Spinal cord (tissue), 10 donors: ENCODE measurements around the gene DNAH8. TPM values are rescaled to one million over a fixed set of nuclear protein-coding genes. Genes with fewer than 3 reads are reported as not detected.

ENCODE experiments used
- DNase-seq, 6 donors: peaks; one replicate each; pipeline versions ENCODE4 v3.0.0 to v3.0.0-alpha.2; 2013 to 2015; ENCODE audit warnings: low spot score in 6 of 6, low read depth in 4 of 6
- H3K27ac ChIP-seq: one replicate; pipeline ENCODE4 v1.5.1; 2013; ENCODE audit warnings: low read depth, low read length, control low read depth
- H3K27me3 ChIP-seq: one replicate; pipeline ENCODE4 v1.6.1; 2013; ENCODE audit warnings: low read length; ENCODE audit not compliant: control insufficient read depth, insufficient read depth
- H3K36me3 ChIP-seq: one replicate; pipeline ENCODE4 v1.6.1; 2013; ENCODE audit warnings: low read length; ENCODE audit not compliant: control insufficient read depth, insufficient read depth
- H3K4me1 ChIP-seq: one replicate; pipeline ENCODE4 v1.6.1; 2013; ENCODE audit warnings: low read length; ENCODE audit not compliant: control insufficient read depth, insufficient read depth
- H3K4me3 ChIP-seq: one replicate; pipeline ENCODE4 v1.5.1; 2013; ENCODE audit warnings: low read depth, low read length, control low read depth
- H3K9me3 ChIP-seq: one replicate; pipeline ENCODE4 v1.6.1; 2013; ENCODE audit warnings: low read length; ENCODE audit not compliant: control insufficient read depth, insufficient read depth
- WGBS: methylation state at CpG from one replicate; pipeline ENCODE4 v1.1.5; 2013; ENCODE audit warnings: missing lambda C conversion rate; ENCODE audit not compliant: insufficient coverage; 5-methylcytosine and 5-hydroxymethylcytosine counted together
- polyA plus RNA-seq, 2 donors: library from polyadenylated mRNA; unstranded; fragments of 120-200 nt; gene quantifications; one replicate each; pipeline ENCODE4 v1.2.1, GENCODE V29; 2013; ENCODE audit not compliant: insufficient read length in 2 of 2
- total RNA-seq, 2 donors: library from RNA; depleted of rRNA in 1 of 2; stranded (reverse); fragments of 120-200 nt in 1 of 2; fragments of >200 nt in 1 of 2; gene quantifications; one replicate each; pipeline versions ENCODE4 v1.2.3 to v1.2.4, GENCODE V29; 2013 to 2014
- donor health status: healthy.

Gene DNAH8
- total and polyA plus RNA-seq, 4 donors, result 0.03 to 0.17 (median 0.08) TPM

DNA sequence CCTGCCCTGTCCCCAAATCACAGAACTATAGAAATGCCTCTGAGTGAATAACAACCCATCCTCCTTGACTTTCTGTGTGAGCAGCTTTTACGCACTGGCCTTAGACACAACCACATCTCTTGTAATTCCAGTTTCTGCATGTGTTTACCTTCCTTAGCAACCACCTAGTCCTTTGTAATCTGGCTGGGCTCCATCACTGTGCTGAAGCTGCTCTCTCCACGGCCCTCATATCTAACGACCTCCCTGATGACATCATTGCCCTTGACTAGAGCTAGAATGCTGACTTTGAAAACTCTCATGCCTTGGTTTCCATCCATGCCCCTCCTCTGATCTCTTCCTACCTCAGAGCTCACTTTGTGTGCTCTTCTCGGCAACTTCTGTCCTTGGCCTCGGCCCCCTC, 303.0 kb downstream of the DNAH8 start:
- 77% methylated on average over 5 of the region's 5 CpGs for WGBS
- Histone ChIP-seq H3K27me3 (no peaks in the 10 kb centered on the region), H3K4me3 (no peak overlapping the region), H3K27ac (no peak overlapping the region), H3K4me1 (no peaks in the 10 kb centered on the region), H3K36me3 (no peaks in the 10 kb centered on the region), H3K9me3 (no peaks in the 10 kb centered on the region)
- DNase-seq, result no peak

DNA sequence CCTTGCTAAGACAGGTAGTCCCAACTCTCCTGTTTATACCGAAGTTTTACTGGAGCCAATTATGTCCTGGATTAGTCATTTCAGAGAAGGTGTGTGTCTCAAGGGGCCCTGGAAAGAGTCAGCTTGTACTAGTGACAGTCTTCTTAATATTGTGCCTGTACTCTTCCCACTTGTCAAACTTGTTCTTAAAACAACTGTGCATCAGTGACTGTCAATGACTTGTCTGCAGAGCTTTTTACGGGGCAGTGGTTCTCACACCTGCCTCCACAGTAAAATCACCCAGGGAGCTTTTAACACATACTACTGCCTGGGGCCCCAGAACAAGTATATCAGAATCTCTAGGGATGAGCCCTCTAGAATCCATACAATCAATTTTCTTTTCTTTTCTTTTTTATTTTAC, 305.0 kb downstream of the DNAH8 start:
- WGBS, result 83% methylated on average over 2 of the region's 2 CpGs
- no peak for DNase-seq
- H3K27ac ChIP-seq, result no peak overlapping the region
- H3K27me3 ChIP-seq, result no peaks in the 10 kb centered on the region
- no peaks in the 10 kb centered on the region for H3K36me3 ChIP-seq
- no peak overlapping the region for H3K4me3 ChIP-seq
- H3K4me1 ChIP-seq, result no peaks in the 10 kb centered on the region
- H3K9me3 ChIP-seq, result no peaks in the 10 kb centered on the region

DNA sequence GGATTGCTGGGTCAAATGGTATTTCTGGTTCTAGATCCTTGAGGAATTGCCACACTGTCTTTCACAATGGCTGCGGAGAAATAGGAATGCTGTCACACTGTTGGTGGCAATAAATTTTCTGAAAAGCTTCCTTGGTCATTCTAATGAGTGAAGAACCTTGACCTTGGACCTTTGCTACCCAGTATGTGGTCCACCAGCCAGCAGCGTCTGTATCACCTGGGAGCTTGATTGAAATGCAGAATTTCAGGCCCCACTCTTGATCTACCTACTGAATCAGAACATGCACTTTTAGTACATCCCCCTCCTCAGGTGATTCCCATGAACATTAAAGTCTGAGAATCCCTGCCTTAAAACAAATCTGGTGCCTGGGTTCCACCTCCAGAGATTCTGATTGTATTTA, 305.9 kb downstream of the DNAH8 start:
- H3K4me1 ChIP-seq, result no peaks in the 10 kb centered on the region
- DNase-seq, result no peak
- WGBS, result 58% methylated on average over 2 of the region's 2 CpGs
- no peak overlapping the region for H3K4me3 ChIP-seq
- H3K27me3 ChIP-seq, result no peaks in the 10 kb centered on the region
- no peaks in the 10 kb centered on the region for H3K36me3 ChIP-seq
- H3K27ac ChIP-seq, result no peak overlapping the region
- H3K9me3 ChIP-seq, result no peaks in the 10 kb centered on the region

GRCh38 chr6:39021779-39022178, 306.7 kb downstream of the DNAH8 start:
- Histone ChIP-seq H3K27ac (no peak overlapping the region), H3K9me3 (no peaks in the 10 kb centered on the region), H3K4me1 (no peaks in the 10 kb centered on the region), H3K27me3 (no peaks in the 10 kb centered on the region), H3K36me3 (no peaks in the 10 kb centered on the region), H3K4me3 (no peak overlapping the region)
- WGBS, result no CpG with 5 or more reads among the region's 1 CpG
- no peak for DNase-seq

DNA sequence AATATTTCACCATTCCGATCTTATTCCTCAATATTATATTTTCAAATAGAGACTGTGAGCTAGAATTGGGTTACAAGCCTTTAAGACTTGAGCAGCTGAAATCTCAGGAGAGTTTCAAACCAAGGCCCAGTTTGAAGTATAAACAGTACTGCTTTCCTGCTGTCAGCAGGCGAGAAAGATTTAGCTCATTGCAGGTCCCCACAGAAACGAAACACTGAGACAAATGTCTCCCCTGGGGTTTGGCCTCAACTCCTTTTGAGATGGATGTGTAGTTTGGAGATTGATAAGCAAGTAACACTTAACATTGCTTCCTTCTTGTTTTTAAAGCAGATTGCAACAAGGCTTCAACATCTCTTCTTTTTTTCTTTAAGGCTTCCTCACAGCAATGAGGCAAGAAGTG, 311.1 kb downstream of the DNAH8 start:
- Histone ChIP-seq H3K9me3 (no peaks in the 10 kb centered on the region), H3K4me3 (no peak overlapping the region), H3K27me3 (no peaks in the 10 kb centered on the region), H3K4me1 (no peaks in the 10 kb centered on the region), H3K36me3 (no peaks in the 10 kb centered on the region), H3K27ac (no peak overlapping the region)
- DNase-seq, result peak in 2 of 6 donors; percentile 4 to 55
- WGBS, result 60% methylated on average over 1 of the region's 3 CpGs

- H3K4me3 ChIP-seq, result no peak overlapping the region
- DNase-seq, result no peak
- whole genome bisulfite sequencing, result 79% methylated on average over 9 of the region's 13 CpGs
- no peak overlapping the region for H3K27ac ChIP-seq
- no peaks in the 10 kb centered on the region for H3K9me3 ChIP-seq
- no peaks in the 10 kb centered on the region for H3K27me3 ChIP-seq
- H3K36me3 ChIP-seq, result no peaks in the 10 kb centered on the region
- H3K4me1 ChIP-seq, result no peaks in the 10 kb centered on the region
These were observed 314.3 kb downstream of the DNAH8 start for GRCh38 chr6:39029156-39030011.

DNA sequence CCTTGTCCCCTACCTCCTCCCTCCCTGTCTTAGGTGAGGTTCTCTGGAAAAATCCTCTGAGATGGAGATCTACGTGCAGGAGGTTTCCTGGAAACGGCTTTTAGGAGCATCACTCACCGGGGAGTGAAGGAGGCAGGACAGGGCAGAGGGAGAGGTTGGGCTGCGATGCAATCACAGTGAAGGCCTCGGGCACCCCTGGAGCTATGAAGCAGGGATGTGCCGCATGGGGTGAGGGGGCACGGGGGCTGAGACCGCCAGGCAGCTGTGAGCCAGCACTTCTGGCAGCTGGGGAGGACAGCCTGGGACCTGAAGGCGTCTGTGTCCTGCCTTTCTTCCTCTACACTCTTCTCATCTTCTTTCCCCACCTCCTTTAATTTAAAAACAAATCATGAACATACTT, 320.6 kb downstream of the DNAH8 start:
- WGBS, result 54% methylated on average over 7 of the region's 9 CpGs

DNA sequence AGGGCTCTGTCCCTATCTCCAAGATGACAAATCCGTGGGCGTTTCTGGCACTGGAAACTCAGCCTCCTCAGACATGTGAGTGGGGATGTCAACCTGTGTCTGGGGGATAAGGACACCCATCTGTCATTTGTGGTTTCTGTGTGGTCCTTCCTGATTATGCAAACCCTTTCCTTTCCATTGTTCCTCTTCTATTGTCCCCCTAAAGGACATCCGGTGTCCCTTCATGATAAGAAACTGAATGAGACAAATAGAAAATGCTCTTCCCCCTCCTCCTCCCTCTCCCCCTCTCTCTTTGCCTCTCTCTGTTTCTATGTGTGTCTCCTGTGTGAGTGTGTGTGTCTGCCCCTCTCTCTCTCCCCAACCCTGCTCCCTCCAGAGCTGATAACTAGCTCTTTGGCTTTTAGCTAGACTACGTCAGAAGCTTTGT, 322.0 kb downstream of the DNAH8 start:
- no peak for DNase-seq
- no peak overlapping the region for H3K4me3 ChIP-seq
- H3K27ac ChIP-seq, result no peak overlapping the region
- peaks cover 3% of the 10 kb centered on the region for H3K27me3 ChIP-seq
- no peaks in the 10 kb centered on the region for H3K36me3 ChIP-seq
- WGBS, result no CpG with 5 or more reads among the region's 4 CpGs
- H3K9me3 ChIP-seq, result no peaks in the 10 kb centered on the region
- peaks cover 7% of the 10 kb centered on the region for H3K4me1 ChIP-seq

More for the DNA sequence above, 320.6 kb downstream of the DNAH8 start:
- no peak overlapping the region for H3K27ac ChIP-seq
- H3K4me1 ChIP-seq, result peaks cover 7% of the 10 kb centered on the region
- peaks cover 3% of the 10 kb centered on the region for H3K27me3 ChIP-seq
- no peak for DNase-seq
- no peaks in the 10 kb centered on the region for H3K9me3 ChIP-seq
- H3K36me3 ChIP-seq, result no peaks in the 10 kb centered on the region
- H3K4me3 ChIP-seq, result no peak overlapping the region

- Histone ChIP-seq H3K4me3 (no peak overlapping the region), H3K27me3 (peaks cover 6% of the 10 kb centered on the region), H3K4me1 (peaks cover 7% of the 10 kb centered on the region), H3K27ac (no peak overlapping the region), H3K9me3 (no peaks in the 10 kb centered on the region), H3K36me3 (no peaks in the 10 kb centered on the region)
- WGBS, result 25% methylated on average over 2 of the region's 6 CpGs
- DNase-seq, result peak in 1 of 6 donors; percentile 38
These were observed 322.6 kb downstream of the DNAH8 start for GRCh38 chr6:39037707-39038106.

DNA sequence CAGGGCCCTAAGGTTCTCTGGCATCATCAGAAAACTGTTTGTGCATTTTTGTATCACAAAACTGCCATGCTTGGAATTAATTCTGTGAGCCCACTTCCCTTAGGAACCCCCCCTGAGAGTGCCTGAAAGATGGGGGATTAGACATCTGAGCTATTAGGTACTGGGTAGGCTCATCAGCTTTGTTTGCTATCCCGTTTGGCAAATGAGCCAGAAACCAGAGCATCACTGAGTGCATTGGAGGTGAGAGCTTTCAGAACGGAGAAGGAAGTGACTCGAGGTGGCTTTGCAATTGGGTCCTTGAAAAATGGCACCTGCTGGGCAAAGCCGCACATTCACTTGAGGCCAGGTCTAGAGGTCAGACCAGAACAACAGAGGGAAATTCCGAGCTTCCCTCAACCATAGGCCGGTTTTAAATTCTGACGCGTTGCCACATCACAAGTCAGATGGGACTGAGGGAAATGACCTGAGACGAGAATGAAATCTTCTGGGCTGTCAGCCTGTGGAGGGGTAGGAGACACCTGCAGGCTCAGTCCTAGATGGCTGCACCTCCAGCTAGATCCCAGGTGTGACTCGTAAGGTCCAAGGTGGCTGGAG, 325.1 kb downstream of the DNAH8 start:
- 77% methylated on average over 9 of the region's 10 CpGs for WGBS
- Histone ChIP-seq H3K4me1 (peaks cover 7% of the 10 kb centered on the region), H3K9me3 (no peaks in the 10 kb centered on the region), H3K36me3 (no peaks in the 10 kb centered on the region), H3K27me3 (peaks cover 6% of the 10 kb centered on the region), H3K4me3 (no peak overlapping the region), H3K27ac (no peak overlapping the region)
- DNase-seq, result no peak
